Mucosa of stomach (tissue), 1 donor: Measurements from ENCODE around the gene ATAD3B.
"Not testable (repeated sequence)": the region's sequence is repeated elsewhere in the genome, so short reads cannot be mapped to it uniquely, and the experiment has no call there.

Experiments used
- H3K27me3 ChIP-seq: one replicate; pipeline ENCODE4 v1.7.0; 2013; ENCODE audit warnings: mild to moderate bottlenecking, low read length; ENCODE audit not compliant: control insufficient read depth, insufficient read depth
- H3K36me3 ChIP-seq: one replicate; pipeline ENCODE4 v1.7.0; 2013; ENCODE audit warnings: low read length; ENCODE audit not compliant: control insufficient read depth, insufficient read depth
- H3K4me1 ChIP-seq: one replicate; pipeline ENCODE4 v1.7.0; 2013; ENCODE audit warnings: mild to moderate bottlenecking, low read length; ENCODE audit not compliant: control insufficient read depth, insufficient read depth
- H3K4me3 ChIP-seq: one replicate; pipeline ENCODE4 v1.7.0; 2013; ENCODE audit warnings: low read length
- H3K9ac ChIP-seq: one replicate; pipeline ENCODE4 v1.7.0; 2013; ENCODE audit warnings: mild to moderate bottlenecking, low read length, moderate library complexity
- H3K9me3 ChIP-seq: one replicate; pipeline ENCODE4 v1.7.0; 2013; ENCODE audit warnings: mild to moderate bottlenecking, low read length, moderate library complexity; ENCODE audit not compliant: control insufficient read depth
- donor health status: Pancreatic carcinoma.

Gene ATAD3B

DNA sequence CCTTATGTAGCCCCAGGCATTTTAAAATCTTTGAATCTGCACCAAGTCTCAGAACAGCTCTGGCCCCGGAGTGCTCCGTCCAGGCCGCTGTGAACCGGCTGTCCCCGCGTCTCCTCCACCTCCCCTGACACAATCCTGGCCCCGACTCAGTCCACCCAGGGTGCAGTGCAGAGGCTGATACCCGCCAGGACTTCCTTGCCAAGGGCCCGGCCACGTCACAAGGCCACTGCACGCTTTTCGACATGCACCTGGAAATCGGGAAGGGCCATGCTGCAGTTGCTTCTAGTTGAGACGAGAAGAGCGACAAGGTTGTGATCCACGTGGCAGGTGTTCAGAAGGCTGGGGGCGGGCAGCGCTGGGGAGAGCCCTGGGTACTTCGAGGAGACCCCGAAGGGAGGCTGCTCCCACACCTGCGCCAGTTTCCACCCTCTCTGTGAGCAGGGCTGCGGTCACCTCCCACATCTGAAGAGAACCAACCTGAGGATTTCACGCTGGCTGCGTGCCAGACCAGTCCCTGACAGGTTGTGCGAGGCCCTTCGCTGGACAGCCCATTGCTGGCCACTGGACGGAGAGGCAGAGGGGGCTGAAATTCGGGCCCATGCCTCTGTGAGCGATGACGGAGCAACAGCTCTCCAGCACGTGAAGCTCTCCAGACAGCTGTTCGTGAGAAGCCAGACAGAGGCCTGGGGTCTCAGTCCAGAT lies 29.3 kb upstream of the ATAD3B start:
- Histone ChIP-seq H3K9me3 (no peaks in the 10 kb centered on the region), H3K27me3 (no peaks in the 10 kb centered on the region), H3K4me3 (no peak overlapping the region), H3K36me3 (no peaks in the 10 kb centered on the region), H3K4me1 (peaks cover 29% of the 10 kb centered on the region), H3K9ac (no peak overlapping the region)

DNA sequence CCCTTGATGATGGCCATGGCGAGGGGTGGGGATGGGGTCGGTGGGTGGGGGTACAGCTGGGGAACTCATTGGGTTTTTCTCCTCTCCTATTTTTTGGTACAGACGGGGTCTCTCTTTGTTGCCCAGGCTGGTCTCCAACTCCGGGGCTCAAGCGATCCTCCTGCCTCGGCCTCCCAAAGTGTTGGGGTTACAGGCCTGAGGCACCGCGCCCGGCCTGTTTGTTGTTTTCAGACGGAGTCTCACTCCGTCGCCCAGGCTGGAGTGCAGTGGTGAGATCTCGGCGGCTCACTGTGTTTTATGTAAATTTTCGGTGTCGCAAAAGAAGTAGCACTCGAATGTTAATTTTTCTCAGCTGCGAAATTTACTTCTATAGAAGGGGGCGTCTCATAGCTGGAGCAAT lies 24.9 kb upstream of the ATAD3B start:
- H3K4me3 ChIP-seq, H3K27me3 ChIP-seq, H3K9ac ChIP-seq, H3K9me3 ChIP-seq, H3K36me3 ChIP-seq, H3K4me1 ChIP-seq: not testable (repeated sequence)

DNA sequence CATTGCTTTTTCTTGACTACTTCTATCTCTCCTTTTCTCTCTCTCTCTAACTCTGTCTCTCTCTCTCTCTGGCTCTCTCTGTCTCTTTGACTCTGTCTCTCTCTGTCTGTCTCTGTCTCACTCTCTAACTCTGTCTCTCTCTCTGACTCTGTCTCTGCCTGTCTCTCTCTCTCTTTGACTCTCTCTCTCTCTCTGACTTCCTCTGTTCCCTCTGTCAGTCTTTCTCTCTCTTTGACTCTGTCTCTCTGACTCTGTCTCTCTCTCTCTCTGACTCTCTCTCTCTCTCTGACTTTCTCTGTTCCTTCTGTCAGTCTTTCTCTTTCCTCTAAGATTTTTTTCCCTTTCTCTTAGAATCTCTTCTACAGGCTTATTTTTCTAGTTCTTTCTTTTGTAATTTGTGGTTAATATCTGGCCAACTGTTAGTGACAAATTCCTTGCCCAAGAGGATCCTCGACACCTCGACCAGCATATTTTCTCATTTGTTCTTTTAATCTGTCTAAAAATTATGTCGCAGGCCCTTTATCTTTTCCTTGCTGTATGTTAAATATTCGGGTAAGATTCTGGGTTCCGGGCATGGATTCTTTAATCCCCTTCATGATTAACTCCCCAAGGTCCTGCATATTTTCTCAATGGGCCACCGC lies 22.3 kb upstream of the ATAD3B start, which contains the start of gene ATAD3C:
TSS of gene ATAD3C (plus strand) at position 591 of the 641 bp plus-strand sequence. CDS start 995 bp downstream, outside the sequence.
- H3K9ac ChIP-seq: no peak within 1 kb of the TSS
- H3K36me3 ChIP-seq: no peaks in the 10 kb centered on the region
- H3K27me3 ChIP-seq: no peaks in the 10 kb centered on the region
- H3K4me1 ChIP-seq: no peaks in the 10 kb centered on the region
- no peak within 1 kb of the TSS for H3K4me3 ChIP-seq
- H3K9me3 ChIP-seq: no peaks in the 10 kb centered on the region

DNA sequence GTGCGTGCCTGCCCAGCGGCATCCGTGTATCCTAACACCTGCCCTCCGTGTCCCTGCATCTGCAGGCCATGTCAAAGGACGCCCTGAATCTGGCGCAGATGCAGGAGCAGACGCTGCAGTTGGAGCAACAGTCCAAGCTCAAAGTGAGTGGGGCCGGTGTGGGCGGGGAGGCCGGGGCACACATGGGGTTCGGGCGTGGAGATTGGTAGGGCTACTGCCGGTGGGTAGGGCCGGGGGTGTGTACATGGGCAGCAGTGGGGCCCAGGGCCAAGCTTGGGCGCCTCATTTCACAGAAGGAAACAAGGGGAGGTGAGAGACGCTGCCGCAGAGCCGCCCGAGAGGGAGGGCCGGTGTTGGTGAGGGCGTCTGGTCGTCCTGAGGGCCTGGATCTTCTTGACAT lies 20.9 kb upstream of the ATAD3B start:
- not testable (repeated sequence) for H3K36me3 ChIP-seq, H3K27me3 ChIP-seq, H3K9me3 ChIP-seq, H3K4me1 ChIP-seq, H3K9ac ChIP-seq, H3K4me3 ChIP-seq

DNA sequence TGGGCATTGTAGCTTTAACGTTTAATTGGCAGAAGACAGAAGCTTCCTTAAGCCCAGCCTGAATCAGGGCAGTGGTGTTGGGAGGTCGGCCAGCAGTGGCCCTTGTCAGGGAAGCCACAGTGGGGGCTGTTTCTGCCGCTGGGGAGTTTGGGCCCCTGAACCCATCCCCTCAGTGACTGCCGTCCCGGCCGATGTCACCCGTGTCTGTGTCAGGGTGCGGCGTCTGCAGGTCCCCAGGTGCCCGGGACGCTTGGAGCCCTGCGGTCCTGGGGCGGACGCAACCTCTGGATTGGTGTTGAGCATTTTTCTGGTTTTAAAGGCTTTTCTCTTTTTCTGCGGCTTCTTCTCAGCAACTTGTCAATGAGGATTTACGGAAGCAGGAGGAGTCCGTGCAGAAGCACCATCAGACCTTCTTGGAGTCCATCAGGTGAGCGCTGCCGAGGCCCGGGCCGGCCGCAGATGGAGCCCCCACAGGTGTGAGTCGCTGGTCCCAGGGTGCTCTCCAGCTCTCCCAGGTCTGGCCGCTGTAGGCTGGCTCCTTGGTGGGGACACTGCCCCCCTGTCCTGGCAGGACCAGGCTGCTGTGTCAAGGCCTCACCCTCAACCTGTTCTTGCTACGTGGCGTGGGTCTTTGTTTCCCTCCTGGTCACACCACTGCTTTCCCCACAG lies 19.7 kb upstream of the ATAD3B start:
- no peak overlapping the region for H3K9ac ChIP-seq
- no peaks in the 10 kb centered on the region for H3K27me3 ChIP-seq
- H3K4me1 ChIP-seq: no peaks in the 10 kb centered on the region
- no peaks in the 10 kb centered on the region for H3K36me3 ChIP-seq
- H3K9me3 ChIP-seq: no peaks in the 10 kb centered on the region
- H3K4me3 ChIP-seq: no peak overlapping the region

DNA sequence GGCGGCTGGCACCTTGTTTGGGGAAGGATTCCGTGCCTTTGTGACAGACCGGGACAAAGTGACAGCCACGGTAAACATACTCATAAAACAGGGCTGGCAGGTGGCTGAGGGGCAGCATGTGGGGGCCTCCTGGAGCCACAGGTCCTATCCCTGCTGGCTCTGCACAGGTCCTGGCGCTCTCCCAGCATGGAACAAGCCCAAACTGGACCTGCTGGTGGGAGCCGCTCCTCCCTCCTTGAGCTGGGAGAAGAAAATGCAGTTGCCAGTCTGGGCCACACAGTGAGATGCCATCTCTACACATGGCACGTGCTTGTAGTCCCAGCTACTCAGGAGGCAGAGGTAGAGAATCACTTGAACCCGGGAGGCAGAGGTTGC lies 19.2 kb upstream of the ATAD3B start:
- not testable (repeated sequence) for H3K4me3 ChIP-seq, H3K36me3 ChIP-seq, H3K27me3 ChIP-seq, H3K9me3 ChIP-seq, H3K4me1 ChIP-seq, H3K9ac ChIP-seq

DNA sequence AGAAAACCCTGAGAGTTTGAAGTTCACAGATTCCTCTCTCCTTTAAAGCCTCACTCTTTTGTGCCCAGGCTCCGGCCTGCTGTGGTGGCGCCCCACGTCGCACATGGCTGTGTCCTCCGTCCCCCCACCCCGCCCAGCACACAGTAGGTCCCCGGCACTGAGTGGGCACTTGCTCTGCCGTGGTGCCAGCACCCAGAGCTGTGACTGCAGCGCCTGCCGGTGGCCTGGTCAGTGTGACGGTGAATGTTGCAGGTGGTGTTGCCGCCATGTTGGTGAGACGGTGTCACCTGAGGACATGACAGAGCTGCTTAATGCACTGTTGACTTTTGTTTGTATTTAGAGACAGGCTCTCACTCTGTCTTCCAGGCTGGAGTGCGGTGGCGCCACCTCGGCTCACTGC lies 18.7 kb upstream of the ATAD3B start:
- no peaks in the 10 kb centered on the region for H3K4me1 ChIP-seq
- no peaks in the 10 kb centered on the region for H3K9me3 ChIP-seq
- no peak overlapping the region for H3K4me3 ChIP-seq
- no peak overlapping the region for H3K9ac ChIP-seq
- no peaks in the 10 kb centered on the region for H3K36me3 ChIP-seq
- no peaks in the 10 kb centered on the region for H3K27me3 ChIP-seq

DNA sequence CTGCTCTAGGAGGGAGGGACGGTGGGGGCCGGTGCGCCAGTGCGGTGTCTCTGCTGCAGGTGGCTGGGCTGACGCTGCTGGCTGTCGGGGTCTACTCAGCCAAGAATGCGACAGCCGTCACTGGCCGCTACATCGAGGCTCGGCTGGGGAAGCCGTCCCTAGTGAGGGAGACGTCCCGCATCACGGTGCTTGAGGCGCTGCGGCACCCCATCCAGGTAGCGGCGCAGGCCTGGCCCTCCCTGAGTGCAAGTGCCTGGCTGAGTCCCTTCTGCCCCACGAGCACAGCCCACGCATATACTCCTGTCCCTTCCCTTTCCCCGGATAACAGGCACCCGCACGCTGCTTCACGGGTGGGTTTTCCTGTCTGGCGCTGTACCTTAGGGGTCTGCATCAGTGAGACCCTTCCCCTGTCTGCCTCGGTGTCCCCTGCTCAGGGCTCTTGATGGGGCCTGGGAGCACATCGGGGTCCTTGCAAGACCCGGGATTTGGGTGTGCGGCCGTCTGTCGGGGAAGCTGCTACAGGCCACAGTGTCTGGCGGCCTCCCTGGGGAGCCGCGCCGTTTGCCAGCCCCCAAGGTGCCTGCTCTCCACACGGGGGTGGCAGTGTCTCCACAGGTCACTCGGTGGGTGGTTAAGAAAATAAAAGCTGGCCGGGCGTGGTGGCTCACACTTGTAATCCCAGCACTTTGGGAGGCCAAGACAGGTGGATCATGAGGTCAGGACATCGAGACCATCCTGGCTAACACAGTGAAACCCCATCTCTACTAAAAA lies 17.1 kb upstream of the ATAD3B start:
- H3K36me3 ChIP-seq, H3K27me3 ChIP-seq, H3K9me3 ChIP-seq, H3K4me1 ChIP-seq, H3K4me3 ChIP-seq, H3K9ac ChIP-seq: not testable (repeated sequence)

DNA sequence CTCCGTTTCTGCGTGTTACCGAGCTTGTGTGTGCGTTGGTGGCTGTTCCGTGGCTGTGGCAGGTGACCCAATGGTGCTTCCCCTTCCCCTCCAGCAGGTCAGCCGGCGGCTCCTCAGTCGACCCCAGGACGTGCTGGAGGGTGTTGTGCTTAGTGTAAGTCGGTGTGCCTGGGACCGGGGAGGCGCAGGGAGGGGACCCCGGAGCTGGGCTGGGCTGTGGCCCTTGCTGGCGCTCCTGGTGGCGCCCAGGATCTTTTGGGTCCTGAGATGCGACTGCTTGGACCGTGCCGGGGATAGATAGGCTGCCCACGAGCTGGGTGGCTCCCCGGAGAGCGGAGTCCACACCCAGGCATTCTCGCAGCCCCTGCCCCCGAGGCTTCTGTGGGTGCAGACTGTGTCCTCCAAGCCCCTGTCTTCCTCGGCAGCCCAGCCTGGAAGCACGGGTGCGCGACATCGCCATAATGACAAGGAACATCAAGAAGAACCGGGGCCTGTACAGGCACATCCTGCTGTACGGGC lies 16.1 kb upstream of the ATAD3B start:
- H3K9ac ChIP-seq: no peak overlapping the region
- H3K9me3 ChIP-seq: no peaks in the 10 kb centered on the region
- H3K27me3 ChIP-seq: no peaks in the 10 kb centered on the region
- H3K4me1 ChIP-seq: no peaks in the 10 kb centered on the region
- H3K4me3 ChIP-seq: no peak overlapping the region
- H3K36me3 ChIP-seq: no peaks in the 10 kb centered on the region

DNA sequence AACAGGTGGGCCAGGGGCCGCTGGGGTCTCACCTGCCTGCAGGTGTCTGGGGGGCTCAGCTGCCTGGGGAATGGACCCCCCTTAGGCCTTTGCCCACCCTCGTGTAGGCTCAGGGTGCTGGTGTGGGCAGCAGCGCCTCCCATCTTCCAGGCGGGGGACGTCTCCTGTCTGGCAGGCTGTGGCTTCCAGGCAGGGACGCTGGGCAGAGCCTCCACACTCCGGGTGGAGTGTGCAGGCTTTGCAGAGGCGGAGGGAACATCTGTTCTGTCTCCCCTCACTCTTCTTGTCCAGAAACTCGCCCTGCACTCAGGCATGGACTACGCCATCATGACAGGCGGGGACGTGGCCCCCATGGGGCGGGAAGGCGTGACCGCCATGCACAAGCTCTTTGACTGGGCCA lies 15.6 kb upstream of the ATAD3B start:
- not testable (repeated sequence) for H3K9ac ChIP-seq, H3K9me3 ChIP-seq, H3K4me3 ChIP-seq

DNA sequence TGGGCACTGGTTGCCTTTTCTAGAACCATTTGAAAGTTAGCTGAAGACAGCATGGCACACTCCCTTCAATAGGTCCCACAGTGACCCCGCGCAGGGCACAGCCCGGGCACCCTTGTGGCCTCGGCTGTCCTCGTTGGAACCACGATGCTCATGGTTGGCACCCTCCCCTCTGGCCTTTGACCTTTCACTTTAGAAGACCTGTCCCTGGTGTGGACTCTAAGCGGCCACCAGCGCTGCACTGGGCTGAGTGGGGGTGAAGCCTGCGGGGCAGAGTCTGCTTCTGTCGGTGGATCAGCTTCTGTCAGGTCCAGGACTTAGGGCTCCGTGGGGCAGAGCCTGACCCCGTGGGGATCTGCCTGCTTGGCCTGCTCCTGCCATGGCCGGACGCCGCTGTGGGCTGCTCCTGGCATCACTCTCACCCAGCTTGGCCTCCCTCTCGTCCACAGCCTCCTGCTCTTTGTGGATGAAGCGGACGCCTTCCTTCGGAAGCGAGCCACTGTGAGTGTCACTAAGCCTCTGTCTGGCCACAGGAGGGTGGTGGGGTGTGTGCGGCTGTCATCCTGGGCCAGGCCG lies 14.8 kb upstream of the ATAD3B start:
- not testable (repeated sequence) for H3K4me3 ChIP-seq, H3K36me3 ChIP-seq, H3K9ac ChIP-seq, H3K4me1 ChIP-seq, H3K27me3 ChIP-seq, H3K9me3 ChIP-seq

More for the DNA sequence above, 15.6 kb upstream of the ATAD3B start:
- H3K4me1 ChIP-seq, H3K27me3 ChIP-seq, H3K36me3 ChIP-seq: not testable (repeated sequence)
